Measurements from ENCODE around the gene C17orf114.

The C17orf114 gene

DNA sequence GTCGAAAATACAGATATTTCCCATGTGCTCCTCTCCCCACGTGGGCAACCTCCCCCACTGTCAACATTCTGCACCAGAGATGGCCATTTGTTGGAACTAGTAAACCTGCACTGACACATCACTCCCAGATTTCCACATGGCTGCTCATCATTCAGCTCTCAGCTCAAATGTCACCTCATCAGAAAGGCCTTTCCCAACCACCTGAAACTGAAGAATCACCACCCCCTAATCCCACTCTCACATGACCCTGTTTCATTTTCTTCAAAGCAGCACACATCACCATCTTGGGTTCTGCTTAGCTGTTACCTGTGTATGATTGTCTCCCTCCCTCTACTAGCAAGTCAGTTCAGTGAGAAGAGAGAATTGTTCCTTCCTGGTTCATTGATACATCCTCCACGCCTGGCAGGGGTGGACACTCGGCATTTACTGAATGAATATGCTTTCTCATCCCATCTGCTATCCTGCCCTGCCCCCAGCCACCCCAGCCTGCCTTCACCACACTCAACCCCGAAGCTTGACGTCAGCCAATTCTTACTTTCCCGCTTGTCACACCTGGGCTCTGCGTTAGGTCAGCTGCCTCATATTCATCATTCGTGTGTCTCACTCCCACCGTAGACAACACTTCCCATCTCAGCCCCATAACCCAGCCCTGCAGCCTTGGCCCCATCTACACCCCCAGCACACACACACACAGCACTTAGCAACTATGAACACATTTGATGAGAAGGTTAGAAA, 1.5 kb downstream of the C17orf114 start:
- Histone ChIP-seq H3K4me2 (no peak overlapping the region), H3K27ac (no peak overlapping the region), H3K9me3 (ENCODE audit: low read depth) (no peaks in the 10 kb centered on the region), H3K36me3 (replicated peaks; ENCODE audit: insufficient read depth, low read depth) (no peaks in the 10 kb centered on the region), H3K27me3 (no peaks in the 10 kb centered on the region), H3K79me2 (peaks cover 16% of the 10 kb centered on the region), H4K20me1 (ENCODE audit: insufficient read depth, poor library complexity, severe bottlenecking) (no peaks in the 10 kb centered on the region), H3K4me3 (no peak overlapping the region), H3K9me2 (replicated peaks; ENCODE audit: insufficient read depth) (no peaks in the 10 kb centered on the region), H3K4me1 (ENCODE audit: insufficient read depth) (peaks cover 4% of the 10 kb centered on the region), H2AFZ (no peak overlapping the region)
- 76% methylated on average over 10 of the region's 10 CpGs for WGBS (ENCODE audit: low lambda C conversion rate, missing lambda C conversion rate)
- TF ChIP-seq, protein P1, sequence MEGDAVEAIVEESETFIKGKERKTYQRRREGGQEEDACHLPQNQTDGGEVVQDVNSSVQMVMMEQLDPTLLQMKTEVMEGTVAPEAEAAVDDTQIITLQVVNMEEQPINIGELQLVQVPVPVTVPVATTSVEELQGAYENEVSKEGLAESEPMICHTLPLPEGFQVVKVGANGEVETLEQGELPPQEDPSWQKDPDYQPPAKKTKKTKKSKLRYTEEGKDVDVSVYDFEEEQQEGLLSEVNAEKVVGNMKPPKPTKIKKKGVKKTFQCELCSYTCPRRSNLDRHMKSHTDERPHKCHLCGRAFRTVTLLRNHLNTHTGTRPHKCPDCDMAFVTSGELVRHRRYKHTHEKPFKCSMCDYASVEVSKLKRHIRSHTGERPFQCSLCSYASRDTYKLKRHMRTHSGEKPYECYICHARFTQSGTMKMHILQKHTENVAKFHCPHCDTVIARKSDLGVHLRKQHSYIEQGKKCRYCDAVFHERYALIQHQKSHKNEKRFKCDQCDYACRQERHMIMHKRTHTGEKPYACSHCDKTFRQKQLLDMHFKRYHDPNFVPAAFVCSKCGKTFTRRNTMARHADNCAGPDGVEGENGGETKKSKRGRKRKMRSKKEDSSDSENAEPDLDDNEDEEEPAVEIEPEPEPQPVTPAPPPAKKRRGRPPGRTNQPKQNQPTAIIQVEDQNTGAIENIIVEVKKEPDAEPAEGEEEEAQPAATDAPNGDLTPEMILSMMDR (IDR thresholded peaks at IDR 0.05; ENCODE audit: poor library complexity), result no peak
- TF ChIP-seq EZH2phosphoT487 (IDR thresholded peaks at IDR 0.05; ENCODE audit: low read depth, severe bottlenecking, unreplicated experiment), result no peak
- TF ChIP-seq EZH2 (IDR thresholded peaks at IDR 0.05; ENCODE audit: borderline replicate concordance), result no peak
- DNase-seq (ENCODE audit: low spot score), result no peak

DNA sequence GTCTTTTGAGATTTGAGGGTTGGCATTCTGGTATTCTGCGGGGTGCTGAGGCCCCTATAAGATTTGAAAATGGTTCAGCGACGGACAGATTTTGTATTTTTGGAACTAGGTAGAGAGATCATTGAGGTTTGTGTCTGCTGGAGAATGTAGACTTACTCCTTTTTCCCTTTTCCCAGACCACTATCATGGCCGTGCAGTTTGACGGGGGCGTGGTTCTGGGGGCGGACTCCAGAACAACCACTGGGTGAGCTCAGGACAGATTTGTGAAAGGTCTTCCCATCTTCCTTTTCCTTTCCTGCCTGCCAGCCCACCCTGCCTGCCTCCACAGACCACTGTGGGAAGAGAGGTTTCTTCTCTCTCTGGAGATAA, 5.6 kb downstream of the C17orf114 start:
- peak overlapping the region; percentile 77 for H3K4me2 ChIP-seq
- H3K4me3 ChIP-seq, result peak overlapping the region; percentile 67
- H3K4me1 ChIP-seq (ENCODE audit: insufficient read depth), result peaks cover 4% of the 10 kb centered on the region
- peak overlapping the region; percentile 74 for H2AFZ ChIP-seq
- H3K9me3 ChIP-seq (ENCODE audit: low read depth), result no peaks in the 10 kb centered on the region
- DNase-seq (ENCODE audit: low spot score), result peak; percentile 63
- H3K27me3 ChIP-seq, result no peaks in the 10 kb centered on the region
- no peaks in the 10 kb centered on the region for H3K9me2 ChIP-seq (replicated peaks; ENCODE audit: insufficient read depth)
- H3K79me2 ChIP-seq, result peaks cover 16% of the 10 kb centered on the region
- WGBS (ENCODE audit: low lambda C conversion rate, missing lambda C conversion rate), result 1% methylated on average over 7 of the region's 7 CpGs
- peak overlapping the region; percentile 74 for H3K27ac ChIP-seq
- H3K36me3 ChIP-seq (replicated peaks; ENCODE audit: insufficient read depth, low read depth), result no peaks in the 10 kb centered on the region
- no peaks in the 10 kb centered on the region for H4K20me1 ChIP-seq (ENCODE audit: insufficient read depth, poor library complexity, severe bottlenecking)
- TF ChIP-seq EZH2 (IDR thresholded peaks at IDR 0.05; ENCODE audit: borderline replicate concordance) (no peak), EZH2phosphoT487 (IDR thresholded peaks at IDR 0.05; ENCODE audit: low read depth, severe bottlenecking, unreplicated experiment) (no peak)
- TF ChIP-seq, protein P1 (IDR thresholded peaks at IDR 0.05; ENCODE audit: poor library complexity), result no peak

DNA sequence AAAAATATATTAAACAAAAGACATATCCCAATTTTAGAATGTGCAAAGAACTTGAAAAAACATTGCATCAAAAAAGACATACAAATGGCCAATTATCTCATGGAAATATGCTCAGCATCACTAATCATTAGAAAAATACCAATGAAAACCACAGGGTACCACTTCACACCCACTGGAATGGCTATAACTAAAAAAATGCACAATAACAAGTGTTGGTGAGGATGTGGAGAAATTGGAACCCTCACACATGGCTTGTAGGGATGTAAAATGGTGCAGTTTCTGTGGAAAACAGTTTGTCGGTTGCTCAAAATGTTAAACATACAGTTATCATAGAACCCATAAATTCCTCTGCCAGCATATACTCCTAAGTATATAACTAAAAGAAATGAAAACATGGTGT, 7.0 kb downstream of the C17orf114 start:
- peaks cover 16% of the 10 kb centered on the region for H3K79me2 ChIP-seq
- peak overlapping the region; percentile 90 for H2AFZ ChIP-seq
- 96% methylated on average over 1 of the region's 1 CpG for WGBS (ENCODE audit: low lambda C conversion rate, missing lambda C conversion rate)

More for the DNA sequence above, 7.0 kb downstream of the C17orf114 start:
- TF ChIP-seq EZH2phosphoT487 (IDR thresholded peaks at IDR 0.05; ENCODE audit: low read depth, severe bottlenecking, unreplicated experiment) (no peak), EZH2 (IDR thresholded peaks at IDR 0.05; ENCODE audit: borderline replicate concordance) (no peak)
- TF ChIP-seq, protein P1 (IDR thresholded peaks at IDR 0.05; ENCODE audit: poor library complexity), result no peak
- DNase-seq (ENCODE audit: low spot score), result no peak
- Histone ChIP-seq H3K4me1 (ENCODE audit: insufficient read depth) (peaks cover 7% of the 10 kb centered on the region), H3K9me2 (replicated peaks; ENCODE audit: insufficient read depth) (no peaks in the 10 kb centered on the region), H4K20me1 (ENCODE audit: insufficient read depth, poor library complexity, severe bottlenecking) (no peaks in the 10 kb centered on the region), H3K9me3 (ENCODE audit: low read depth) (no peaks in the 10 kb centered on the region), H3K27me3 (no peaks in the 10 kb centered on the region), H3K4me3 (no peak overlapping the region), H3K36me3 (replicated peaks; ENCODE audit: insufficient read depth, low read depth) (no peaks in the 10 kb centered on the region), H3K27ac (peak overlapping the region; percentile 84), H3K4me2 (peak overlapping the region; percentile 69)
